Smooth muscle cell (in vitro differentiated cells): ENCODE measurements around the gene HOXD11. TPM values are rescaled to one million over a fixed set of nuclear protein-coding genes. Genes with fewer than 3 reads are reported as not detected.

Experiments used
- DNase-seq: peaks from one replicate; lab custom pipeline; 2025; ENCODE audit not compliant: unreplicated experiment; lab: John Stamatoyannopoulos, UW
- H2AFZ ChIP-seq: fragments of 200-600 bp; sonication (generic); 2 replicates; pipeline ENCODE4 v1.6.0; 2016; ENCODE audit warnings: antibody characterized with exemption, low read depth, mild to moderate bottlenecking
- H3F3A ChIP-seq: fragments of 200-600 bp; sonication (generic); 2 replicates; pipeline ENCODE4 v1.6.0; 2017; ENCODE audit warnings: antibody characterized with exemption, low read depth
- H3K27ac ChIP-seq: fragments of 200-600 bp; sonication (generic); 2 replicates; pipeline ENCODE4 v1.5.1; 2016; ENCODE audit warnings: low read depth, mild to moderate bottlenecking
- H3K27me3 ChIP-seq: fragments of 200-600 bp; sonication (generic); 2 replicates; pipeline ENCODE4 v1.6.1; 2016; ENCODE audit warnings: low read depth, mild to moderate bottlenecking
- H3K36me3 ChIP-seq: fragments of 200-600 bp; sonication (generic); 2 replicates; pipeline ENCODE4 v1.5.1; 2016; ENCODE audit warnings: low read depth
- H3K4me1 ChIP-seq: fragments of 200-600 bp; sonication (generic); 2 replicates; pipeline ENCODE4 v1.5.1; 2016; ENCODE audit warnings: low read depth
- H3K4me2 ChIP-seq: fragments of 200-600 bp; sonication (generic); 2 replicates; pipeline ENCODE4 v1.6.0; 2016; ENCODE audit warnings: mild to moderate bottlenecking
- H3K4me3 ChIP-seq: fragments of 200-600 bp; sonication (generic); 2 replicates; pipeline ENCODE4 v1.5.1; 2016; ENCODE audit warnings: mild to moderate bottlenecking
- H3K79me2 ChIP-seq: fragments of 200-600 bp; sonication (generic); 2 replicates; pipeline ENCODE4 v1.6.0; 2016; ENCODE audit warnings: low read depth, mild to moderate bottlenecking
- H3K9ac ChIP-seq: fragments of 200-600 bp; sonication (generic); 2 replicates; pipeline ENCODE4 v1.6.0; 2016; ENCODE audit warnings: low read depth
- H3K9me3 ChIP-seq: fragments of 200-600 bp; sonication (generic); replicated peaks from 2 replicates; pipeline ENCODE4 v1.5.1; 2016; ENCODE audit warnings: low read depth
- H4K20me1 ChIP-seq: fragments of 200-600 bp; sonication (generic); 2 replicates; pipeline ENCODE4 v1.6.0; 2016; ENCODE audit warnings: low read depth
- CTCF ChIP-seq: fragments of 200-600 bp; sonication (generic); IDR thresholded peaks from 2 replicates; pipeline ENCODE4 v1.5.1; 2017; ENCODE audit warnings: borderline replicate concordance, mild to moderate bottlenecking, antibody characterized with exemption; ENCODE audit not compliant: insufficient read depth, poor library complexity, severe bottlenecking
- WGBS: methylation state at CpG from one replicate; pipeline ENCODE4 v1.1.7; 2016; ENCODE audit warnings: low lambda C conversion rate; 5-methylcytosine and 5-hydroxymethylcytosine counted together
- polyA plus RNA-seq: library from polyadenylated mRNA; unstranded; fragments of >200 nt; fragmentation: Nextera tagmentation; extraction: Ambion mirVana; gene quantifications from 2 replicates; pipeline ENCODE4 v1.2.1, GENCODE V29; 2016
- total RNA-seq: library from RNA; depleted of rRNA; stranded (reverse); fragments of >200 nt; gene quantifications from 2 replicates; pipeline ENCODE4 v1.2.3, GENCODE V29; 2014

Gene HOXD11
- total and polyA plus RNA-seq, 2 experiments from 2014 or later = 4.4 to 7.9 TPM

GRCh38 chr2:176081376-176081836 is 25.7 kb upstream of the HOXD11 start:
- Histone ChIP-seq H3K27me3 (peaks cover 97% of the 10 kb centered on the region), H3K9ac (no peak overlapping the region), H3K27ac (no peak overlapping the region), H2AFZ (no peak overlapping the region), H3K9me3 (no peaks in the 10 kb centered on the region), H3K79me2 (no peaks in the 10 kb centered on the region), H3K4me3 (peak overlapping the region; percentile 44), H4K20me1 (no peaks in the 10 kb centered on the region), H3K36me3 (no peaks in the 10 kb centered on the region), H3F3A (no peaks in the 10 kb centered on the region), H3K4me2 (no peak overlapping the region), H3K4me1 (peaks cover 22% of the 10 kb centered on the region)
- WGBS = 13% methylated on average over 17 of the region's 17 CpGs
- DNase-seq = no peak
- TF ChIP-seq CTCF = no peak

GRCh38 chr2:176081837-176082524 is 25.1 kb upstream of the HOXD11 start:
- no peak overlapping the region for H2AFZ ChIP-seq
- H4K20me1 ChIP-seq = no peaks in the 10 kb centered on the region
- H3K27ac ChIP-seq = no peak overlapping the region
- peak overlapping the region; percentile 44 for H3K4me3 ChIP-seq
- H3F3A ChIP-seq = no peaks in the 10 kb centered on the region
- H3K79me2 ChIP-seq = no peaks in the 10 kb centered on the region
- H3K4me1 ChIP-seq = peaks cover 22% of the 10 kb centered on the region
- DNase-seq = no peak
- no peak overlapping the region for H3K9ac ChIP-seq
- no peaks in the 10 kb centered on the region for H3K9me3 ChIP-seq
- TF ChIP-seq CTCF = no peak
- H3K36me3 ChIP-seq = no peaks in the 10 kb centered on the region
- peak overlapping the region; percentile 82 for H3K4me2 ChIP-seq
- H3K27me3 ChIP-seq = peaks cover 97% of the 10 kb centered on the region
- WGBS = 1% methylated on average over 61 of the region's 62 CpGs

- no peak for DNase-seq
- Histone ChIP-seq H3K79me2 (no peaks in the 10 kb centered on the region), H3K9ac (no peak overlapping the region), H3K27me3 (peaks cover 97% of the 10 kb centered on the region), H3K4me3 (peak overlapping the region; percentile 44), H2AFZ (no peak overlapping the region), H3K9me3 (no peaks in the 10 kb centered on the region), H3F3A (no peaks in the 10 kb centered on the region), H3K27ac (no peak overlapping the region), H3K4me2 (peak overlapping the region; percentile 82), H4K20me1 (no peaks in the 10 kb centered on the region), H3K36me3 (no peaks in the 10 kb centered on the region), H3K4me1 (peaks cover 22% of the 10 kb centered on the region)
- TF ChIP-seq CTCF = no peak
- WGBS = 5% methylated on average over 10 of the region's 10 CpGs
These were observed 24.6 kb upstream of the HOXD11 start for GRCh38 chr2:176082525-176082823.
